Stomach smooth muscle (tissue), 2 donors: ENCODE measurements around the gene MED12L.

Source experiments
- H3K27ac ChIP-seq: one replicate; pipeline ENCODE4 v1.7.0; 2013; ENCODE audit warnings: mild to moderate bottlenecking, low read length, inconsistent platforms
- H3K27me3 ChIP-seq, 2 donors: one replicate each; pipeline ENCODE4 v1.7.0; 2013; ENCODE audit warnings: low read length in 2 of 2; ENCODE audit not compliant: insufficient read depth in 2 of 2, control insufficient read depth in 1 of 2
- H3K36me3 ChIP-seq, 2 donors: one replicate each; pipeline ENCODE4 v1.7.0; 2013; ENCODE audit warnings: low read length in 2 of 2; ENCODE audit not compliant: control insufficient read depth in 2 of 2, insufficient read depth in 2 of 2
- H3K4me1 ChIP-seq: one replicate; pipeline ENCODE4 v1.7.0; 2013; ENCODE audit warnings: low read length; ENCODE audit not compliant: control insufficient read depth, insufficient read depth
- H3K4me3 ChIP-seq, 2 donors: one replicate each; pipeline ENCODE4 v1.7.0; 2013; ENCODE audit warnings: low read length in 2 of 2
- H3K9ac ChIP-seq, 2 donors: one replicate each; pipeline ENCODE4 v1.7.0; 2013; ENCODE audit warnings: low read length in 2 of 2, mild to moderate bottlenecking in 1 of 2
- H3K9me3 ChIP-seq, 2 donors: one replicate each; pipeline ENCODE4 v1.7.0; 2013; ENCODE audit warnings: low read length in 2 of 2; ENCODE audit not compliant: control insufficient read depth in 2 of 2
- donor health status: healthy.
- donor health status: Pancreatic carcinoma.

The MED12L gene

GRCh38 chr3:151393941-151394340 lies 308.5 kb downstream of the MED12L start:
- Histone ChIP-seq H3K4me1 (no peaks in the 10 kb centered on the region), H3K4me3 (no peak overlapping the region), H3K9me3 (no peaks in the 10 kb centered on the region), H3K9ac (no peak overlapping the region), H3K27ac (no peak overlapping the region), H3K36me3 (no peaks in the 10 kb centered on the region), H3K27me3 (no peaks in the 10 kb centered on the region)

- Histone ChIP-seq H3K27me3 (no peaks in the 10 kb centered on the region), H3K36me3 (no peaks in the 10 kb centered on the region), H3K9me3 (no peaks in the 10 kb centered on the region), H3K4me3 (no peak overlapping the region), H3K27ac (no peak overlapping the region), H3K4me1 (no peaks in the 10 kb centered on the region), H3K9ac (no peak overlapping the region)
Observed at GRCh38 chr3:151394611-151395010, 309.1 kb downstream of the MED12L start.

GRCh38 chr3:151395806-151396205 lies 310.3 kb downstream of the MED12L start:
- no peaks in the 10 kb centered on the region for H3K27me3 ChIP-seq
- H3K36me3 ChIP-seq, result no peaks in the 10 kb centered on the region
- H3K9ac ChIP-seq, result no peak overlapping the region
- no peaks in the 10 kb centered on the region for H3K9me3 ChIP-seq
- no peaks in the 10 kb centered on the region for H3K4me1 ChIP-seq
- H3K27ac ChIP-seq, result no peak overlapping the region
- no peak overlapping the region for H3K4me3 ChIP-seq

GRCh38 chr3:151398895-151399294 lies 313.4 kb downstream of the MED12L start:
- Histone ChIP-seq H3K27ac (no peak overlapping the region), H3K27me3 (no peaks in the 10 kb centered on the region), H3K36me3 (no peaks in the 10 kb centered on the region), H3K4me3 (no peak overlapping the region), H3K9me3 (no peaks in the 10 kb centered on the region), H3K4me1 (no peaks in the 10 kb centered on the region), H3K9ac (no peak overlapping the region)

- H3K9me3 ChIP-seq, result no peaks in the 10 kb centered on the region
- H3K27me3 ChIP-seq, result no peaks in the 10 kb centered on the region
- H3K9ac ChIP-seq, result no peak overlapping the region
- no peaks in the 10 kb centered on the region for H3K36me3 ChIP-seq
- H3K27ac ChIP-seq, result no peak overlapping the region
- no peak overlapping the region for H3K4me3 ChIP-seq
- H3K4me1 ChIP-seq, result no peaks in the 10 kb centered on the region
Observed at GRCh38 chr3:151400341-151400740, 314.9 kb downstream of the MED12L start.

DNA sequence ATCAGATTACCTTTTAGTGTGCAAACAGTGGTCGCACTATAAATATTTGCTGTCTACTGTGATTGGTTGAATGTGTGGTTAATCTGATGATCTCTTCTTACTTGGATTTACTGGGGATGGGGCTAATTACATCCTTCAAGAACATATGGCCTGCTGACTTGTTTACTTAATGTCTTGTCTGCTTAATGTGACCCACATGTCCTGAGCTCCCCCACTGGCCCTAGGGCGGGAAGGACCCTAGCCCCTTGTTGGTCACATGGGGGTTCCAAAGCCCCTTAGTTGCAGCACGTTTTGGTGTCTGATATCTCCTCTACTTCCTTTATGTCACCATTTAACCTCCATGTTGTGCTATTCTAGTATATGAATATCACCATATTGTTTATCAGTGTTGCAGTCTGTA lies 316.9 kb downstream of the MED12L start:
- H3K27me3 ChIP-seq, result no peaks in the 10 kb centered on the region
- H3K27ac ChIP-seq, result no peak overlapping the region
- H3K36me3 ChIP-seq, result no peaks in the 10 kb centered on the region
- H3K4me1 ChIP-seq, result no peaks in the 10 kb centered on the region
- H3K9me3 ChIP-seq, result no peaks in the 10 kb centered on the region
- H3K4me3 ChIP-seq, result no peak overlapping the region
- no peak overlapping the region for H3K9ac ChIP-seq

- no peaks in the 10 kb centered on the region for H3K27me3 ChIP-seq
- no peaks in the 10 kb centered on the region for H3K4me1 ChIP-seq
- H3K36me3 ChIP-seq, result no peaks in the 10 kb centered on the region
- H3K4me3 ChIP-seq, result no peak overlapping the region
- H3K27ac ChIP-seq, result no peak overlapping the region
- no peaks in the 10 kb centered on the region for H3K9me3 ChIP-seq
- H3K9ac ChIP-seq, result no peak overlapping the region
Observed at GRCh38 chr3:151403246-151403645, 317.8 kb downstream of the MED12L start.

- no peak overlapping the region for H3K9ac ChIP-seq
- no peaks in the 10 kb centered on the region for H3K9me3 ChIP-seq
- no peaks in the 10 kb centered on the region for H3K27me3 ChIP-seq
- H3K4me3 ChIP-seq, result no peak overlapping the region
- H3K4me1 ChIP-seq, result no peaks in the 10 kb centered on the region
- H3K27ac ChIP-seq, result no peak overlapping the region
- no peaks in the 10 kb centered on the region for H3K36me3 ChIP-seq
Observed at GRCh38 chr3:151404316-151404715, 318.9 kb downstream of the MED12L start.

- Histone ChIP-seq H3K27me3 (no peaks in the 10 kb centered on the region), H3K4me3 (no peak overlapping the region), H3K36me3 (no peaks in the 10 kb centered on the region), H3K27ac (no peak overlapping the region), H3K4me1 (no peaks in the 10 kb centered on the region), H3K9me3 (no peaks in the 10 kb centered on the region), H3K9ac (no peak overlapping the region)
Observed at GRCh38 chr3:151407928-151408327, 322.5 kb downstream of the MED12L start.

DNA sequence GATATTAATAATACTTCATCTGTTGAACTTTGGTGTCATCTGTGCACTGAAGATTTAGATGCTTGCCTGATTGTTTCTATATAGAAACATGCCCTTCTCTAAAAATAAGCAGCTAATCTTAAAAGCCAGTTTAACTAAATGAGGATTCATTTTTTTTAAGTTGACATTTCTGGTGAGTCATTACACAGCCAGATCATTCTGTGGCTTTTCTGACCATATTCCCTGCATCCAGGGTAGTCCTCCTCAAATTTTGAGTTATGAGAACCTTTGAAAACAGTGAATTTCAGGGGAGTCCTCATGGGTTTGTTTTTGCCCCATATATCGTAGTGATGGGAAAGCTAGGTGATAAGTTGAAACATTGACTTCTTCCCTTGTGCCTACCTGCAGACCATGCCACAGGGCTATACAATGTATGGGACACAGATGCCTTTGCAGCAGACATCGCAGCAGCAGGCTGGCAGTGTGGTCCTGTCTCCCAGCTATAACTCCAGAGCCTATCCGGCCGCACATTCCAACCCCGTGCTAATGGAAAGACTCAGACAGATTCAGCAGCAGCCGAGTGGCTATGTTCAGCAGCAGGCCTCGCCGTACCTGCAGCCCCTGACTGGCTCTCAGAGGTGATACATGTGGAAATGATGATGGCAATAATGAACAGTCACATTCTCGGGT lies 325.6 kb downstream of the MED12L start:
- H3K27ac ChIP-seq, result no peak overlapping the region
- H3K36me3 ChIP-seq, result no peaks in the 10 kb centered on the region
- no peak overlapping the region for H3K4me3 ChIP-seq
- H3K27me3 ChIP-seq, result no peaks in the 10 kb centered on the region
- no peaks in the 10 kb centered on the region for H3K4me1 ChIP-seq
- no peak overlapping the region for H3K9ac ChIP-seq
- no peaks in the 10 kb centered on the region for H3K9me3 ChIP-seq

GRCh38 chr3:151412989-151413388 lies 327.5 kb downstream of the MED12L start:
- Histone ChIP-seq H3K36me3 (no peaks in the 10 kb centered on the region), H3K9me3 (no peaks in the 10 kb centered on the region), H3K27ac (no peak overlapping the region), H3K4me1 (no peaks in the 10 kb centered on the region), H3K4me3 (no peak overlapping the region), H3K27me3 (no peaks in the 10 kb centered on the region), H3K9ac (no peak overlapping the region)
